GM10847 (cell line): Measurements from ENCODE around the gene MBOAT7.

Source experiments
- POLR2A ChIP-seq: IDR thresholded peaks from 2 replicates; pipeline ENCODE4 v1.6.1; 2011; ENCODE audit not compliant: insufficient read length; ENCODE audit errors: extremely low read depth

Gene MBOAT7

GRCh38 chr19:54136086-54136863 is 53.1 kb downstream of the MBOAT7 start:
- no peak for TF ChIP-seq POLR2A

- no peak for TF ChIP-seq POLR2A
Measured at GRCh38 chr19:54133957-54134590, 55.3 kb downstream of the MBOAT7 start.

GRCh38 chr19:54133312-54133956 is 55.9 kb downstream of the MBOAT7 start:
- no peak for TF ChIP-seq POLR2A

DNA sequence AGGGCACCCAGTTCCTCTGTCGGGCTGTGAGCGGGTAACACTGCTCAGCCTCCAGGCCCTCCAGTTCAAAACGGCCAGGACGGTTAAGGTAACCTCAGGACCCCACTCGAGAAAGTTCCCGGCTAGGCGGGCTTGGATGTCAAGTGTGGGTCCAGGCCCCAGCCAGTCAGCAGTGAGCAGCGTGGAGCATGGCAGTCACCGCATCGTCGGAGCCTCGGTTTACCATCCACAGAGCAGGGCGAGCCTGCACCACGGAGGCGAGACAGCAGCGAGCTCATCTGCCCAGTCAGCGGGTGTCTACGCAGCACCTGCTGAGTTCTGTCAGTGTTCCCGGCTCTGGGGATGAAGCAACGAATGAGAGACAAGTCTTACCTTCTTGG is 59.8 kb downstream of the MBOAT7 start:
- TF ChIP-seq POLR2A, result no peak

DNA sequence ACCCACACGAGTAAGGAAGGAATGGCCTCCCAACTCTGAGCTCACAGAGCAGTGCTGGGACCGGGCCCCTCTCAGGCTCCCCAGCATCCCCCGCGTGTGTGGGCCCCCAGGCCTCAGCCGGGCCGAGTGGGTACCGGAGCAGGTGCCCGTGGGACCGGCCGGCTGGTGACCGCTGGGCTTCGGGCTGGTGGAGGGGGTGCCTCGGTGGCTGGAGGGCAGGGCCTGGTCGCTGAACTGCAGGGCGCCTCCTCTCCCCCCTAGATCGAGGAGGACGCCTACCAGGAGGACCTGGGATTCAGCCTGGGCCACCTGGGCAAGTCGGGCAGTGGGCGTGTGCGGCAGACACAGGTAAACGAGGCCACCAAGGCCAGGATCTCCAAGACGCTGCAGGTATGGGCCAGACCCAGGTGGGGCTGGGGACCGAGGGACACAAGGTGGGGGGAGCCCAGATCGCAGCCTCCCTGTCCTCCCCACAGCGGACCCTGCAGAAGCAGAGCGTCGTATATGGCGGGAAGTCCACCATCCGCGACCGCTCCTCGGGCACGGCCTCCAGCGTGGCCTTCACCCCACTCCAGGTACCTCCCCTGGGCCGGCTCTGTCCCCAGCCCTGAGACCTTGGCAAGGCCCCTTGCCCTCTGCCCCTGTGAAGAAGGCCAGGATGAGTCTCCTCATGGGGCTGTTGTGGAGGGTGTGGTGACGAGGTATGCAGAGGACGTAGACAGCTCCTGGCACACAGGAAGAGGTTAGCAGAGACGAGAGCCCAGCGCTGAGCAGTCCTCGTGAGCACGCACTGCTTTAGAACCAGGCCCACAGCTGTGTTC is 60.4 kb downstream of the MBOAT7 start:
- TF ChIP-seq POLR2A, result no peak

DNA sequence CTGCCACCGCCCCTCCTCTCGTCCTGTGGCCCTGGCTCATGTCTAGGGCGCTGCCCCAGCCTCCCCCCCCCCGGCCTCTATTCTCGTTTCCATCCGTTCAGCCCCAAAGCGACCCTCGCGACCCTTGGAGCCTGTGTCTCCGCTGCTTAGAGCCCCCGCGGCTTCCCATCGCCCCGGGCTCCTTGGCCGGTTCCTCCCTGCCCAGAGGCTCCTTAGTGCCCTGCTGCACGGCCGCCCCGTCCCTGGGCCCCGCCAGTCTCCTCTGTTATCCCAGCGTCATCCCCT is 61.0 kb downstream of the MBOAT7 start:
- TF ChIP-seq POLR2A, result no peak

DNA sequence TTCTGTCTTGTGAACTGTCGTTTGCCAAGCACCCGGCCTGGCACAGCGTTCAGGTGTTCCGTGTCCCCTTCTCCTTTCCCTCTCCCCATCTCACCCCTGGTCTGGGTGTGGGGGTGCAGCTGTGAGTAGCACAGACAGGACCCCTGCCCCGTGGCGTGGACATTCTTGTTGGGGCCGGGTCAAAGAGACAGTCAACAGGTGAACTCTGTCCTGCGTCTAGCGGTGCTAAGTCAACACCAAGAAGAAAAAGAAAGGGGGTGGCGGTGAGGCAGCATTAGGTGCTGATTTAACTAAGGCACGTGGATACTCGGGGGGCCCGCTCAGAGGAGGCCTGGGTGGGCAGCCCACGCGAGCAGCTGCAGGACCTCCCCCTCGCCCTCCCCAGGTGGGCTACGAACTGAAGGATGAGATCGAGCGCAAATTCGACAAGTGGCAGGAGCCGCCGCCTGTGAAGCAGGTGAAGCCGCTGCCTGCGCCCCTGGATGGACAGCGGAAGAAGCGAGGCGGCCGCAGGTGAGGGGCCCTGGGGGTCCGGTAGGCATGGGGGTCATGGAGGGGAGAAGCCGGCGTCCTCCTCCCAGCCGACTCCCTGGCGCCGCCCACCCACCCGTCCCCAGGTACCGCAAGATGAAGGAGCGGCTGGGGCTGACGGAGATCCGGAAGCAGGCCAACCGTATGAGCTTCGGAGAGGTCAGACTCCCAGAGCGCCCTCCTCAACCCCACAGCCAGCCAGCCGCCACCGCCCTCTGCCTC is 61.5 kb downstream of the MBOAT7 start:
- TF ChIP-seq POLR2A, result no peak

- TF ChIP-seq POLR2A, result no peak
Measured at GRCh38 chr19:54125713-54126112, 63.7 kb downstream of the MBOAT7 start.

DNA sequence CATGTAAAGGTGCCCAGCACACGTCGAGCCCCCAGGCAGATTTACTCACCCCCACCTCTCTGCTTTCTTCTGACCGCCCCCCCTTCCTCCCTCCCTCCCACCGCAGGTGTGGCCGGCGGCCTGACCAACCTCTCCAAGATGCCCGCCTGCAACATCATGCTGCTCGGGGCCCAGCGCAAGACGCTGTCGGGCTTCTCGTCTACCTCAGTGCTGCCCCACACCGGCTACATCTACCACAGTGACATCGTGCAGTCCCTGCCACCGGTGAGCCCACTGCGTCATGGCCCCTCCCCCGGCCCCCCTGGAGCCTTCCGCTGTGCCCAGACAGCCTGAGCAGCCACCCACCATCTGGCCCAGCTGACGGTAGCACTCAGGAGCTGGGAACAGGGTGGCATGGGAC is 65.0 kb downstream of the MBOAT7 start:
- TF ChIP-seq POLR2A, result no peak

GRCh38 chr19:54123682-54124081 is 65.7 kb downstream of the MBOAT7 start:
- no peak for TF ChIP-seq POLR2A
